C4-2B (cell line): ENCODE results near the gene OPTC.

ENCODE experiments used
- H3K27ac ChIP-seq: fragments of 450-650 bp; 2 replicates; pipeline ENCODE4 v1.5.1; 2017
- CTCF ChIP-seq: fragments of 450-650 bp; conservative IDR thresholded peaks from 2 replicates; pipeline ENCODE4 v1.5.1; 2017; ENCODE audit warnings: mild to moderate bottlenecking
- ZFX ChIP-seq: fragments of 450-650 bp; IDR thresholded peaks from 2 replicates; pipeline ENCODE4 v1.6.1; 2017

OPTC gene

DNA sequence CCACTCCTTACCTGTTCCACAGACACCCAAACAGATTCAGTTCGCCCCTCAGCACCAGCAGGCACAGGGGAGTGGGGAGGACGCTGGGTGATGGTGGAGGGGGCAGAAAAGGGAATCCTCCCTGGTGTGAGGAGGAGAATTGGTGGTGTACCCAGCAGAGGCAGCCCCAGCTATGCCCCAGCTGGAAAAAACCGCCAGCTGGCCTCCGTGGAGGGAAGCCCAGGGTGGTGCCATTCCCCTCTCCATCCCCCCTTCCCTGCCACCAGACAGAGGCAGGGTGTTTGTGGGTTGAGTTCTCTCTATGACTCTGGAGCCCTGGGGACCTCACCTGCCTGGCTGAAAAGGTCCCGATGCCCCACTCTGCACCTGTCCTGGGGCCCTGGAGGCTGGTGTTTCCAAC lies 27.9 kb downstream of the OPTC start:
- TF ChIP-seq CTCF: no peak
- TF ChIP-seq ZFX: no peak

GRCh38 chr1:203522237-203522636 lies 28.3 kb downstream of the OPTC start:
- TF ChIP-seq CTCF (no peak), ZFX (no peak)
- H3K27ac ChIP-seq: no peak overlapping the region

More for the DNA sequence above, 27.9 kb downstream of the OPTC start:
- no peak overlapping the region for H3K27ac ChIP-seq

GRCh38 chr1:203523667-203524066 lies 29.7 kb downstream of the OPTC start:
- TF ChIP-seq ZFX: no peak
- TF ChIP-seq CTCF: no peak

GRCh38 chr1:203524152-203524551 lies 30.2 kb downstream of the OPTC start:
- H3K27ac ChIP-seq: no peak overlapping the region
- TF ChIP-seq CTCF (no peak), ZFX (no peak)

More at GRCh38 chr1:203523667-203524066, 29.7 kb downstream of the OPTC start:
- no peak overlapping the region for H3K27ac ChIP-seq

- no peak overlapping the region for H3K27ac ChIP-seq
- TF ChIP-seq CTCF (no peak), ZFX (no peak)
Observed at GRCh38 chr1:203524824-203525223, 30.9 kb downstream of the OPTC start.

DNA sequence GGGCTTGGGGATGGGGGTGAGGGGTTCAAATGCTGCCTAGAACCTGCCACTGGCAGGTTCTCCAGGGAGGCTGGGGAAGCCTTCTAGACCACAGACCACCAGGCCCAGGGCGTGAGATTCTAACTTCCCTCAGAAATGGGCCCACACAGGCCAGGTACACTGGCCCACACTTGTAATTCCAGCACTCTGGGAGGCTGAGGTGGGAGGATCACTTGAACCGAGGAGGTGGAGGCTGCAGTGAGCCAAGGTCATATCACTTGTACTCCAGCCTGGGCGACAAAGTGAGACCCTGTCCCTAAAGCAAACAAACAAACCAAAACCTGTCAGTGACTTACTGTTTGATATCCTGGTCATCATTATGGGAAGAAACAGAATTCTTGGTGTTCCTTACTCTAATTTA lies 31.7 kb downstream of the OPTC start:
- H3K27ac ChIP-seq: no peak overlapping the region
- TF ChIP-seq ZFX (no peak), CTCF (no peak)

DNA sequence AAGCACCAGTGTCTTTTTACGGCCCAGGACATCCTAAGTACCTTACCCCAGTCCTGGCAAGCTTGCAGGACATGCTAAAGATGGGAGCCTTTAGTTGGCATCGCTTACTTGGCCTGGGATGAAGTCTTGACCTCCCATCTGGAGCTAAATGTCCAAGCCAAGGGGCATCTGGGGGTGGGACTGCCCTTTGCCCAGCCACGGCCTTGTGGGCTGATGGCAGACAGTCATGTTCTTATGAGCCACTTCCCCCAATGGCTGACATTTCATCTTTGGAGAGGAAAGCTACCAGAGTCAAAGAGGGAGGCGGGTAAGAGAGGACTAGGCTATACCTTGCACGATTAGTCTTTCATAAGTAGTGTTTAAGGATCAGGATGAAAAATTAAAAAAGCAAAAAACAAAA lies 32.2 kb downstream of the OPTC start:
- H3K27ac ChIP-seq: no peak overlapping the region
- no peak for TF ChIP-seq ZFX

DNA sequence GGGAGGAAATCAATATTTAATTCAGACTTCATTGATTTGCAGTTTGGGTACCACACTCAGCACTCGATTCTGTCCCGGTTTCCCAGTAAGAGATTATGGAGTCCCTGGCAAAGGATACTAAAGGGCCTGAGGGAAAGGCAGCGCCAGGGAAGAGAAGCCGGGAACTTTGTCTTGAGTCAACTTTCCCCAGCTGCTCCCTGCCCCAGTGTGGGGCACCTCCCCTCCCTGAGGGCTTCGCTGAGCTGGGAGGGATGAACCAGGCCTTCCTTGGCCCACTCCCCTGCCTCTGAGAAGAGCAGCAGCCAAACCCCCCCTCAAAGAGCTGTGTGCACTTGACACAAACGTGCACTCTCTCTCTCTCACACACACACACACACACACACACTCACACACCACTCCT lies 32.6 kb downstream of the OPTC start:
- no peak overlapping the region for H3K27ac ChIP-seq
- TF ChIP-seq ZFX: no peak
- TF ChIP-seq CTCF: no peak
